NAMALWA (cell line): ENCODE results near the gene SMIM44.

Experiments
- DNase-seq: peaks from one replicate; pipeline ENCODE4 v3.0.0-alpha.2; 2015; ENCODE audit warnings: low spot score

Gene SMIM44

GRCh38 chr19:3434630-3435553 lies 48.3 kb downstream of the SMIM44 start:
- peak; percentile 96 for DNase-seq

GRCh38 chr19:3433805-3434540 lies 49.3 kb downstream of the SMIM44 start:
- DNase-seq: no peak

GRCh38 chr19:3433313-3433712 lies 49.9 kb downstream of the SMIM44 start:
- DNase-seq: no peak
